DOHH2 (cell line): ENCODE measurements around the gene ROR2.

ENCODE experiments used
- H3F3A ChIP-seq: fragments of 200-600 bp; sonication (generic), shearing (Covaris generic); 2 replicates; pipeline ENCODE4 v1.6.0; 2016; ENCODE audit warnings: antibody characterized with exemption, mild to moderate bottlenecking; ENCODE audit not compliant: control insufficient read depth, insufficient read depth
- H3K27ac ChIP-seq: fragments of 200-600 bp; sonication (generic); 2 replicates; pipeline ENCODE4 v1.5.1; 2014; ENCODE audit warnings: low read depth, mild to moderate bottlenecking, low read length, moderate library complexity
- H3K27me3 ChIP-seq: fragments of 200-600 bp; sonication (generic); 2 replicates; pipeline ENCODE4 v1.6.1; 2014; ENCODE audit warnings: mild to moderate bottlenecking, low read length, mixed read lengths; ENCODE audit not compliant: control insufficient read depth
- H3K36me3 ChIP-seq: fragments of 200-600 bp; sonication (generic); 2 replicates; pipeline ENCODE4 v1.6.1; 2014; ENCODE audit warnings: mild to moderate bottlenecking, low read length, moderate library complexity, mixed read lengths; ENCODE audit not compliant: control insufficient read depth
- H3K4me1 ChIP-seq: fragments of 200-600 bp; sonication (generic); 2 replicates; pipeline ENCODE4 v1.6.1; 2014; ENCODE audit warnings: mild to moderate bottlenecking, low read length, mixed read lengths; ENCODE audit not compliant: control insufficient read depth
- H3K4me2 ChIP-seq: fragments of 200-600 bp; sonication (generic); 2 replicates; pipeline ENCODE4 v1.6.0; 2014; ENCODE audit warnings: mild to moderate bottlenecking, low read length, moderate library complexity
- H3K4me3 ChIP-seq: fragments of 200-600 bp; sonication (generic); 2 replicates; pipeline ENCODE4 v1.5.1; 2014; ENCODE audit warnings: mild to moderate bottlenecking, low read length, mixed read lengths
- H3K79me2 ChIP-seq: fragments of 200-600 bp; sonication (generic); 2 replicates; pipeline ENCODE4 v1.6.1; 2014; ENCODE audit warnings: mild to moderate bottlenecking, low read length, mixed read lengths; ENCODE audit not compliant: control insufficient read depth
- H3K9me2 ChIP-seq: fragments of 200-600 bp; sonication (generic); replicated peaks from 2 replicates; pipeline ENCODE4 v1.6.1; 2014; ENCODE audit warnings: mild to moderate bottlenecking, low read length, mixed read lengths; ENCODE audit not compliant: control insufficient read depth
- H3K9me3 ChIP-seq: fragments of 200-600 bp; sonication (generic); 2 replicates; pipeline ENCODE4 v1.6.1; 2014; ENCODE audit warnings: antibody characterized with exemption, low read length, mixed read lengths; ENCODE audit not compliant: control insufficient read depth, insufficient read depth
- H4K20me1 ChIP-seq: fragments of 200-600 bp; sonication (generic); 2 replicates; pipeline ENCODE4 v1.6.0; 2014; ENCODE audit warnings: low read depth, mild to moderate bottlenecking, antibody characterized with exemption, low read length, moderate library complexity; ENCODE audit not compliant: control insufficient read depth, insufficient read depth
- EZH2phosphoT487 ChIP-seq: fragments of 200-600 bp; sonication (generic); IDR thresholded peaks from 2 replicates; pipeline ENCODE4 v1.6.1; 2017; ENCODE audit warnings: borderline replicate concordance, mild to moderate bottlenecking, antibody characterized with exemption, low read length, moderate library complexity, mixed read lengths
- TF ChIP-seq, protein P1 (sequence below): fragments of 200-600 bp; sonication (generic); IDR thresholded peaks from one replicate; pipeline ENCODE4 v1.5.1; 2014; ENCODE audit warnings: antibody characterized with exemption, mild to moderate bottlenecking, low read depth, low read length; ENCODE audit not compliant: poor library complexity, severe bottlenecking

ROR2 gene

DNA sequence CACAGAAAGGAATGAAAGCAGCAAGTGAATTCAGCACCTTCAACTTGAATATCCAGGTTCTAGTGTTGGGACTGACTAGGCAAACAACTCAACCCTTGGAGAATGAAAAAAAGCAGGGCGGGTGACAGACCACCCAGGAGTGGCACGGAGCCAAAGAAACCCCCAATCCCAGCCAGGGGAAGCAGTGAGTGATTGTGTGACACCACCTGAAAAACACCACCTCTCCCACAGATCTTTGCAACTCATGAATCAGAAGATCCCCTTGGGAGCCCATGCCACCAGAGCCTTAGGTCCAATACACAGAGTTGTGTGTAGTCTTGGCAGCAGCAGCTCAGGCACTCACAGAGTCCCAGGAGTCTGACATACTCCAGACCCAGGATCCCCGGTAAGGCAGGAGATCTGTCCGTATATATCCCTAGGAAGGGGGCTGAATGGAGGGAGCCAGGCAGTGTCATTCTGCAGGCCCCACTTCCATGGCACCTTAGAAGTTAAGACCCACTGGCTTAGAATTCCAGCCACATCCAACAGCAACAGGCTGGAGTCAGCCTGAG is 22.1 kb upstream of the ROR2 start:
- Histone ChIP-seq H3K4me2 (no peak overlapping the region), H3K4me3 (no peak overlapping the region), H3K27me3 (peaks cover 11% of the 10 kb centered on the region), H3K9me3 (no peaks in the 10 kb centered on the region), H4K20me1 (no peaks in the 10 kb centered on the region), H3K4me1 (no peaks in the 10 kb centered on the region), H3K79me2 (no peaks in the 10 kb centered on the region), H3K27ac (no peak overlapping the region), H3K36me3 (no peaks in the 10 kb centered on the region), H3K9me2 (no peaks in the 10 kb centered on the region), H3F3A (no peaks in the 10 kb centered on the region)
- TF ChIP-seq EZH2phosphoT487, result no peak
- TF ChIP-seq, protein P1, sequence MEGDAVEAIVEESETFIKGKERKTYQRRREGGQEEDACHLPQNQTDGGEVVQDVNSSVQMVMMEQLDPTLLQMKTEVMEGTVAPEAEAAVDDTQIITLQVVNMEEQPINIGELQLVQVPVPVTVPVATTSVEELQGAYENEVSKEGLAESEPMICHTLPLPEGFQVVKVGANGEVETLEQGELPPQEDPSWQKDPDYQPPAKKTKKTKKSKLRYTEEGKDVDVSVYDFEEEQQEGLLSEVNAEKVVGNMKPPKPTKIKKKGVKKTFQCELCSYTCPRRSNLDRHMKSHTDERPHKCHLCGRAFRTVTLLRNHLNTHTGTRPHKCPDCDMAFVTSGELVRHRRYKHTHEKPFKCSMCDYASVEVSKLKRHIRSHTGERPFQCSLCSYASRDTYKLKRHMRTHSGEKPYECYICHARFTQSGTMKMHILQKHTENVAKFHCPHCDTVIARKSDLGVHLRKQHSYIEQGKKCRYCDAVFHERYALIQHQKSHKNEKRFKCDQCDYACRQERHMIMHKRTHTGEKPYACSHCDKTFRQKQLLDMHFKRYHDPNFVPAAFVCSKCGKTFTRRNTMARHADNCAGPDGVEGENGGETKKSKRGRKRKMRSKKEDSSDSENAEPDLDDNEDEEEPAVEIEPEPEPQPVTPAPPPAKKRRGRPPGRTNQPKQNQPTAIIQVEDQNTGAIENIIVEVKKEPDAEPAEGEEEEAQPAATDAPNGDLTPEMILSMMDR, result no peak

DNA sequence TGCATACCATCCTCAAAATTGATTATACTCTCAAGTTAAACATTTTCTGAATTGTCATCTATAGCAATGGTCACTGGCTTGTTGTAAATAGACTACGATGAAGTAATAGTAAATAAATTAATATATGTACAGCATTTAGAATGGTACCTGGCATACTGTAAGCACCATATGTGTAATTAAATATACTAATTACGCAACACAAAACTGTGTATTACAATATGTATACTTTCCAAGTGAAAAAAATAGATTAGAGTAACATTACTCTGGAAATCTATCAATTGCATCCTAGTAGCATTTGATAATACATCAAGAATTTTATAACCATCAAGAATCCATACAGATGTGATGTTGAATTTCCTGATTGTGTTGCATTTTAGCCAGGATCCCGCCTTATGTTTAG is 17.2 kb upstream of the ROR2 start:
- no peak overlapping the region for H3K4me3 ChIP-seq
- no peaks in the 10 kb centered on the region for H4K20me1 ChIP-seq
- no peaks in the 10 kb centered on the region for H3K36me3 ChIP-seq
- peaks cover 16% of the 10 kb centered on the region for H3K27me3 ChIP-seq
- H3K27ac ChIP-seq, result no peak overlapping the region
- no peaks in the 10 kb centered on the region for H3F3A ChIP-seq
- no peaks in the 10 kb centered on the region for H3K4me1 ChIP-seq
- H3K4me2 ChIP-seq, result no peak overlapping the region
- no peaks in the 10 kb centered on the region for H3K79me2 ChIP-seq
- TF ChIP-seq EZH2phosphoT487, result no peak
- TF ChIP-seq, protein P1, result no peak
- no peaks in the 10 kb centered on the region for H3K9me3 ChIP-seq
- H3K9me2 ChIP-seq, result no peaks in the 10 kb centered on the region

DNA sequence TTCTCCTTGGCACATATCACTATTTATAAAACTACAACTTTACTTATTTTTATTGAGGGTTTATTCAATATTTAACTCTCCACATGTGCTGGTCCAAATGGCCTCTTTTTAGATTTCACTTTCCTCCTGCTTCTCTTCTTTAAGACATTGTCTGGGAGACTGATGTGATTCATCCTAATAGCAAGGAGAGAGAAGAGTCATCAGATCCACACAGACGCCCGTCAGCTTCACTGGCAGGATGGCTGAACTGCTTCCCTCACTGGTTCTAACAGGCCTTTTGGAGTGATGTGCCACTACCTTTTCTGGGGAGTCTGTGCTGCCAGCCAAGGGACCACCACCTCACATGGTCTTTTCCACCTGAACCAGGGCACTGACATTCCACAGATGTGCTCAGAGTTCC is 16.5 kb upstream of the ROR2 start:
- Histone ChIP-seq H4K20me1 (no peaks in the 10 kb centered on the region), H3K9me2 (no peaks in the 10 kb centered on the region), H3K9me3 (no peaks in the 10 kb centered on the region), H3K4me3 (no peak overlapping the region), H3K79me2 (no peaks in the 10 kb centered on the region), H3K27ac (no peak overlapping the region), H3K4me1 (no peaks in the 10 kb centered on the region), H3K4me2 (no peak overlapping the region), H3F3A (no peaks in the 10 kb centered on the region), H3K27me3 (peaks cover 12% of the 10 kb centered on the region), H3K36me3 (no peaks in the 10 kb centered on the region)
- TF ChIP-seq, protein P1, result no peak
- TF ChIP-seq EZH2phosphoT487, result no peak
